Adrenal gland (tissue), 5 donors: ENCODE data around the gene GNPTG.

Experiments used
- CTCF ChIP-seq, 6 experiments: fragments of 450-650 bp in 4 of 6; fragments of 200-600 bp in 2 of 6; sonication (generic) in 1 of 6; IDR thresholded peaks; 1 replicate in 5 of 6; 2 replicates in 1 of 6; pipeline versions ENCODE4 v1.5.1 to v1.8.0; 2016 to 2021; ENCODE audit warnings: antibody characterized with exemption in 6 of 6, mild to moderate bottlenecking in 2 of 6, moderate library complexity in 1 of 6
- POLR2A ChIP-seq, 2 donors: fragments of 450-650 bp; IDR thresholded peaks; one replicate each; pipeline ENCODE4 v1.6.1; 2017; ENCODE audit warnings: antibody characterized with exemption in 2 of 2, mild to moderate bottlenecking in 2 of 2, moderate library complexity in 1 of 2
- donor health status: DM: no; HTN: no; CAD: no.

- TF ChIP-seq CTCF (IDR thresholded peaks at IDR 0.05) (no peak), POLR2A (IDR thresholded peaks at IDR 0.05) (no peak)
These were observed 27.4 kb upstream of the GNPTG start for GRCh38 chr16:1324286-1324826.
